Kidney (tissue), 14 donors: Measurements from ENCODE around the gene PPIC. TPM values are rescaled to one million over a fixed set of nuclear protein-coding genes. Genes with fewer than 3 reads are reported as not detected.

Source experiments
- DNase-seq, 5 donors: peaks; one replicate each; pipeline ENCODE4 v3.0.0-alpha.2; 2013 to 2020
- FAIRE-seq: peaks from 2 replicates; lab custom pipeline; 2012; peaks lifted over from hg19 to GRCh38; lab: Jason Lieb, UNC
- H3K27ac ChIP-seq, 2 donors: one replicate each; pipeline ENCODE4 v1.7.0; 2013; ENCODE audit warnings: low read depth in 2 of 2, low read length in 2 of 2, inconsistent platforms in 1 of 2
- H3K27me3 ChIP-seq: one replicate; pipeline ENCODE4 v1.7.1; 2013; ENCODE audit warnings: low read length, inconsistent platforms; ENCODE audit not compliant: control insufficient read depth, insufficient read depth
- H3K36me3 ChIP-seq, 3 donors: one replicate each; pipeline versions ENCODE4 v1.7.0 to v1.7.1; 2013; ENCODE audit warnings: low read length in 3 of 3, control low read depth in 1 of 3, inconsistent platforms in 1 of 3; ENCODE audit not compliant: insufficient read depth in 3 of 3, control insufficient read depth in 2 of 3
- H3K4me1 ChIP-seq, 3 donors: one replicate each; pipeline versions ENCODE4 v1.7.0 to v1.7.1; 2013; ENCODE audit warnings: low read length in 3 of 3, inconsistent platforms in 1 of 3, low read depth in 1 of 3; ENCODE audit not compliant: control insufficient read depth in 2 of 3, insufficient read depth in 2 of 3
- H3K4me3 ChIP-seq, 3 donors: one replicate each; pipeline versions ENCODE4 v1.7.0 to v1.8.1; 2013; ENCODE audit warnings: low read length in 3 of 3, control low read depth in 1 of 3, inconsistent platforms in 1 of 3
- H3K9ac ChIP-seq, 3 donors: one replicate each; pipeline versions ENCODE4 v1.7.0 to v1.7.1; 2013; ENCODE audit warnings: low read length in 3 of 3, control low read depth in 1 of 3, inconsistent platforms in 1 of 3
- H3K9me3 ChIP-seq, 3 donors: one replicate each; pipeline versions ENCODE4 v1.7.0 to v1.7.1; 2013; ENCODE audit warnings: low read length in 3 of 3, control low read depth in 1 of 3, inconsistent platforms in 1 of 3; ENCODE audit not compliant: control insufficient read depth in 2 of 3, insufficient read depth in 1 of 3
- intact Hi-C: fragments of 100-400 bp; cut with DNase I; formaldehyde crosslinking; loops from one replicate; pipeline ENCODE4 v1.11.1; 2022
- polyA plus RNA-seq: library from polyadenylated mRNA; stranded (reverse); fragments of 350-450 nt; fragmentation: Illumina TruSeq; extraction: RNeasy Lipid Tissue Mini Kit (QIAGEN cat#74804); gene quantifications from one replicate; pipeline ENCODE4 v1.2.3, GENCODE V29; 2014; ENCODE audit warnings: low read depth, low replicate concordance; ENCODE audit not compliant: insufficient read depth
- total RNA-seq: library from RNA; stranded (reverse); fragmentation: NEBNext Ultra II Directional; extraction: Animal tissue kit (Norgen Biotek cat#: 25700); gene quantifications from one replicate; pipeline ENCODE4 v1.2.1, GENCODE V29; 2021
- TF ChIP-seq, protein P1 (sequence below): IDR thresholded peaks from 3 replicates; pipeline ENCODE4 v1.5.1; 2012; ENCODE audit warnings: mild to moderate bottlenecking, moderate library complexity, borderline replicate concordance; ENCODE audit not compliant: insufficient read depth; ENCODE audit errors: extremely low read depth
- donor health status: control.
- donor health status: control.
- donor health status: control.
- donor health status: control.
- donor health status: control.
- donor health status: DM: yes; HTN: yes; CAD: no.
- donor health status: Normal renal cell carcinoma (clear cell type).

PPIC gene
- total and polyA plus RNA-seq, 2 donors from 2014 or later: 46.1 to 49.5 TPM

GRCh38 chr5:123035360-123035917, 1.1 kb downstream of the PPIC start:
- FAIRE-seq: no peak
- peak overlapping the region; percentile 93 to 94 for H3K27ac ChIP-seq
- TF ChIP-seq, protein P1, sequence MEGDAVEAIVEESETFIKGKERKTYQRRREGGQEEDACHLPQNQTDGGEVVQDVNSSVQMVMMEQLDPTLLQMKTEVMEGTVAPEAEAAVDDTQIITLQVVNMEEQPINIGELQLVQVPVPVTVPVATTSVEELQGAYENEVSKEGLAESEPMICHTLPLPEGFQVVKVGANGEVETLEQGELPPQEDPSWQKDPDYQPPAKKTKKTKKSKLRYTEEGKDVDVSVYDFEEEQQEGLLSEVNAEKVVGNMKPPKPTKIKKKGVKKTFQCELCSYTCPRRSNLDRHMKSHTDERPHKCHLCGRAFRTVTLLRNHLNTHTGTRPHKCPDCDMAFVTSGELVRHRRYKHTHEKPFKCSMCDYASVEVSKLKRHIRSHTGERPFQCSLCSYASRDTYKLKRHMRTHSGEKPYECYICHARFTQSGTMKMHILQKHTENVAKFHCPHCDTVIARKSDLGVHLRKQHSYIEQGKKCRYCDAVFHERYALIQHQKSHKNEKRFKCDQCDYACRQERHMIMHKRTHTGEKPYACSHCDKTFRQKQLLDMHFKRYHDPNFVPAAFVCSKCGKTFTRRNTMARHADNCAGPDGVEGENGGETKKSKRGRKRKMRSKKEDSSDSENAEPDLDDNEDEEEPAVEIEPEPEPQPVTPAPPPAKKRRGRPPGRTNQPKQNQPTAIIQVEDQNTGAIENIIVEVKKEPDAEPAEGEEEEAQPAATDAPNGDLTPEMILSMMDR: no peak
- peak overlapping the region in 1 of 3 donors; percentile 83 for H3K9ac ChIP-seq
- DNase-seq: peak; percentile 36 to 84 (median 53)
- intact Hi-C loops: no loop called here
- H3K4me3 ChIP-seq: peak overlapping the region; percentile 32 to 90 (median 85)
- peaks cover 10% of the 10 kb centered on the region for H3K27me3 ChIP-seq
- no peaks in the 10 kb centered on the region for H3K36me3 ChIP-seq
- peaks cover 0 to 5% (median 0%) of the 10 kb centered on the region in 3 donors for H3K4me1 ChIP-seq
- H3K9me3 ChIP-seq: no peaks in the 10 kb centered on the region

- intact Hi-C loops: no loop called here
- Histone ChIP-seq H3K9me3 (no peaks in the 10 kb centered on the region), H3K36me3 (peaks cover 0 to 7% (median 3%) of the 10 kb centered on the region in 3 donors), H3K27me3 (peaks cover 8% of the 10 kb centered on the region), H3K27ac (no peak overlapping the region), H3K4me1 (peaks cover 0 to 5% (median 0%) of the 10 kb centered on the region in 3 donors), H3K4me3 (no peak overlapping the region), H3K9ac (no peak overlapping the region)
- DNase-seq: no peak
- FAIRE-seq: no peak
- TF ChIP-seq, protein P1: no peak
These were observed 3.3 kb downstream of the PPIC start for GRCh38 chr5:123033157-123033671.

- H3K9me3 ChIP-seq: no peaks in the 10 kb centered on the region
- no peak overlapping the region for H3K27ac ChIP-seq
- H3K4me3 ChIP-seq: no peak overlapping the region
- peaks cover 0 to 16% (median 11%) of the 10 kb centered on the region in 3 donors for H3K36me3 ChIP-seq
- no peak overlapping the region for H3K9ac ChIP-seq
- TF ChIP-seq, protein P1: no peak
- FAIRE-seq (no peak), DNase-seq (no peak)
- H3K4me1 ChIP-seq: no peaks in the 10 kb centered on the region
- intact Hi-C loops: no loop called here
- H3K27me3 ChIP-seq: no peaks in the 10 kb centered on the region
These were observed 8.3 kb downstream of the PPIC start for GRCh38 chr5:123028222-123028621.
